Embryonic facial prominence (tissue), 1 donor: ENCODE data around the gene CTXN3.

Source experiments
- DNase-seq: peaks from one replicate; pipeline ENCODE4 v3.0.0-alpha.2; 2016; ENCODE audit errors: extremely low spot score

The CTXN3 gene

GRCh38 chr5:127697894-127698600 lies 49.2 kb downstream of the CTXN3 start:
- no peak for DNase-seq

DNA sequence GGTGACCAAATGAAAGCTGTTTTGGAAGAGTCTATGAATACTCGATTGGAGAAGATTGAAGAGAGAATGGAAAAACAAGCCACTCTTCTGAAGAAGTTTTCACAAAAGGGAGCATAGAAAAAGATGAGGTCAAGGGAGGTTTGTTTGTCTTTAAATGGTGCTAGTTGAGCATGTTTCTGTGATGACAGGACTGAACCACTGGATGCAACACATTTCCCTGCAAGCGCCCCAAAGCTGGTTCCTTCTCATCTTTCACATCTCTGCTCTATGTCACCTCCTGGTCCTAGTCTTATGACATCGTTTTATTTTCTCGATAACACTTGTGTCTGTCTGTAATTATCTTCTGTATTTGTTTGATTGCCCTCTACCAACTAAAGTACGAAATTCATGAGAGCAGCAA lies 50.5 kb downstream of the CTXN3 start:
- no peak for DNase-seq

DNA sequence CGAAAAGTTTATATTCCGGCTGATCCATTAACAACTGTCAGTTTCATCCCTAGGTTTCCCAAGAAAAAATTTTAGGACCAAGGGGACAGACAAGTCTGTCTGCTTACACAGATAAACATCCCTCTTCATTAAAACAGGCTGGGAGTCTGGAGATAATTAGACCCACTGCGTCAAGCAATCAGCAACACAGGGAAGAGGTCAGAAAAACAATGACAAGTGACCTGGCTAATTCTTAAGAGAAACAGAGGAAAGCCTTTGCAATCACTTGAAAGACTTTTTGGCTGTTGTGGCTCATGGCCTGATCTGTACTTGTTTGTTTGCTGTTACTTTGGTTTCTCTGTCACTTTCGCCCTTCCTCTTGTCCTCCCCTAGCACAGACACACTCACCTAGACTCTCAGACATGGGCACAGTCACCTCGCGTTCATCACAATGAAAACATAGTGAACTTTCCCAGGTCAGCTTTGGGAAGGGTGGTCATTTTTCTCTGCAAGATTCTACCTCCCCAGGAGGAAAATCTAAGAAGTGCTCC lies 51.4 kb downstream of the CTXN3 start:
- no peak for DNase-seq

DNA sequence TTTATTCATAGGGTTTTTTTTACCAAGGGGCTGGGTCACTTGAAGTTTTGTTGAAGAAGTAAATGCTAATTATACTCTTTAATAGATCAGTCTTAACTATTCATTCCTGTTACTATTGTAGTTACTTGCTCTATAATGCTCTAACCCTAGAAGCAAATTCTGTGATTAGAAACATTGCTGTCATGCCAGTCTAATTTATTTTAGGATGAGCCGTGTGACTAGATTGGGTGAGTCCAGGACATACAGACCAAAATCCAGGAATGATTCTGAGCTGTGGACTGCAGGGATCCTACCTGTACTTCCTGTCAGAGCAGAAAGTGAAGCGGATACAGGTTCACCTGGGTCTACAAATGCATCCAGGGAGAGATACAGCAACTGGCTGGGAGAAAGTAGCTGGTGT lies 53.6 kb downstream of the CTXN3 start:
- DNase-seq = no peak

DNA sequence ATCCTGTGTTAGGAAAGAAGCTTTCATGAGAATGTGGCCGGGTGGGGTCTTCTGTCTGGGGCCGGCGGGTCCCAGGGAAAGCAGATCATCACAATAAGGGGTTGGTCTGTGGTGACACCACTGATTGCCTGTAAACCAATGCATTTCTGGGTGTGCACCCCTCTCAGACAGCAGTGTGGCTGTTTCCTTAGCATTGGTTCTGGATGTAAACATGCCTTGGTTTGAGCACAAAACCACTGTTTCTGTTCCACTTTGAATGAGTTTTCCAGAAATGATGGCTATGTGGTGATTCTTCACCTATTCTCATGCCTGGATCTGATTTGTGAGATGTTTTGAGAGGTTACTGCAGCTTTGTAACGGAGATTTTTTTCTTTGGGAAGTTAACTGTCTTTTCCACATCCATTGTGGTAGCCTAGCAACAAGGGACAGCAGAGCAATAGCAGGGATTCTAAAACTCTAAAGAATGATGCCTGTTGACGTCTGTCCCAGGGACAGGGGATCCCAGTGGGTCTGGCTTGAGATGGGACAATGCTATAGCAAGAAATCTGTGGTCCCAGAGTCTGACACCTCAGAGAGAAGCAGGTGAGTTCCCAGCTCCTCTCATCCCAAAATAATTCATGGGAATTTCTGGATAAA lies 54.2 kb downstream of the CTXN3 start, which contains the start of gene CCDC192:
Gene CCDC192, plus strand, starts transcription at position 466 of the 636 bp plus-strand sequence. Its CDS starts 55 bp downstream, at position 521.
- no peak for DNase-seq

GRCh38 chr5:127705120-127705892 lies 56.4 kb downstream of the CTXN3 start:
- DNase-seq = no peak

GRCh38 chr5:127706691-127707090 lies 57.8 kb downstream of the CTXN3 start:
- DNase-seq = no peak

DNA sequence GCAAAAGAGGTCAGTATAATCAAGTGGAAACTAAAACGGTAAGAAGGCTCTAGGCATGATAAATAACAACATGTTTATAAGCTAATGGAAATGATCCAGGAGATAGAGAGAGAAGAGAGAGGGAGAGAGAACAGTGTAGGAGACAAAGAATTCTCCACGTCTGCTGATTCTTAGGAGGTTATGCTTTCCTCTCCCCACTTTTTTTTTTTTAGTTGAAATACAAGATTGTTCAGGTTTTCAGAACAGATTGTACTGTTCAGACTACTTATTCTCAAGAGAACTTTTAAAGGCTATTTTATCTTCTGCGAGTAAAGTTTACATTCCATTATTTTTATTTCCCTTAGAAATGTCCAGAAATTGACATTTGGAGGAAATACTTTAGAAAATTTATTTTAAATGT lies 58.3 kb downstream of the CTXN3 start:
- DNase-seq = no peak
